ENCODE measurements around the gene PLLP.
A peak's percentile ranks its signal among the peaks of the same experiment; 100 is the strongest.

The PLLP gene

GRCh38 chr16:57284209-57284951 is at the start of gene PLLP:
Gene PLLP, minus strand, starts transcription at chr16:57284672. Its CDS starts 132 bp downstream, at chr16:57284540.
- Histone ChIP-seq H3K4me3 (ENCODE audit: low read length) (peak within 1 kb of the TSS; percentile 25), H2AFZ (ENCODE audit: low read depth, low read length) (peak within 1 kb of the TSS; percentile 88), H3K9me3 (ENCODE audit: low read length) (peaks cover 2% of the 10 kb centered on the region), H3K36me3 (ENCODE audit: insufficient read depth, low read length) (no peaks in the 10 kb centered on the region), H3K27me3 (ENCODE audit: insufficient read depth, low read length) (peaks cover 52% of the 10 kb centered on the region), H3K4me1 (ENCODE audit: insufficient read depth, low read length) (peaks cover 4% of the 10 kb centered on the region)

GRCh38 chr16:57333402-57333801 is 48.9 kb upstream of the PLLP start:
- no peak overlapping the region for H2AFZ ChIP-seq (ENCODE audit: low read depth, low read length)
- H3K4me3 ChIP-seq (ENCODE audit: low read length): no peak overlapping the region
- no peaks in the 10 kb centered on the region for H3K9me3 ChIP-seq (ENCODE audit: low read length)
- H3K36me3 ChIP-seq (ENCODE audit: insufficient read depth, low read length): no peaks in the 10 kb centered on the region
- no peaks in the 10 kb centered on the region for H3K4me1 ChIP-seq (ENCODE audit: insufficient read depth, low read length)
- H3K27me3 ChIP-seq (ENCODE audit: insufficient read depth, low read length): no peaks in the 10 kb centered on the region

GRCh38 chr16:57331355-57331754 is 46.9 kb upstream of the PLLP start:
- no peaks in the 10 kb centered on the region for H3K9me3 ChIP-seq (ENCODE audit: low read length)
- no peak overlapping the region for H2AFZ ChIP-seq (ENCODE audit: low read depth, low read length)
- H3K4me1 ChIP-seq (ENCODE audit: insufficient read depth, low read length): no peaks in the 10 kb centered on the region
- H3K27me3 ChIP-seq (ENCODE audit: insufficient read depth, low read length): no peaks in the 10 kb centered on the region
- no peak overlapping the region for H3K4me3 ChIP-seq (ENCODE audit: low read length)
- no peaks in the 10 kb centered on the region for H3K36me3 ChIP-seq (ENCODE audit: insufficient read depth, low read length)

GRCh38 chr16:57329718-57330327 is 45.4 kb upstream of the PLLP start:
- H3K4me3 ChIP-seq (ENCODE audit: low read length): no peak overlapping the region
- no peaks in the 10 kb centered on the region for H3K36me3 ChIP-seq (ENCODE audit: insufficient read depth, low read length)
- H3K9me3 ChIP-seq (ENCODE audit: low read length): no peaks in the 10 kb centered on the region
- no peaks in the 10 kb centered on the region for H3K4me1 ChIP-seq (ENCODE audit: insufficient read depth, low read length)
- no peaks in the 10 kb centered on the region for H3K27me3 ChIP-seq (ENCODE audit: insufficient read depth, low read length)
- no peak overlapping the region for H2AFZ ChIP-seq (ENCODE audit: low read depth, low read length)

- H3K4me1 ChIP-seq (ENCODE audit: insufficient read depth, low read length): no peaks in the 10 kb centered on the region
- H3K27me3 ChIP-seq (ENCODE audit: insufficient read depth, low read length): no peaks in the 10 kb centered on the region
- no peak overlapping the region for H3K4me3 ChIP-seq (ENCODE audit: low read length)
- no peak overlapping the region for H2AFZ ChIP-seq (ENCODE audit: low read depth, low read length)
- no peaks in the 10 kb centered on the region for H3K36me3 ChIP-seq (ENCODE audit: insufficient read depth, low read length)
- no peaks in the 10 kb centered on the region for H3K9me3 ChIP-seq (ENCODE audit: low read length)
These were observed 41.0 kb upstream of the PLLP start for GRCh38 chr16:57325458-57325857.

- H2AFZ ChIP-seq (ENCODE audit: low read depth, low read length): no peak overlapping the region
- no peaks in the 10 kb centered on the region for H3K4me1 ChIP-seq (ENCODE audit: insufficient read depth, low read length)
- no peak overlapping the region for H3K4me3 ChIP-seq (ENCODE audit: low read length)
- no peaks in the 10 kb centered on the region for H3K36me3 ChIP-seq (ENCODE audit: insufficient read depth, low read length)
- H3K27me3 ChIP-seq (ENCODE audit: insufficient read depth, low read length): no peaks in the 10 kb centered on the region
- H3K9me3 ChIP-seq (ENCODE audit: low read length): no peaks in the 10 kb centered on the region
These were observed 40.3 kb upstream of the PLLP start for GRCh38 chr16:57324749-57325148.

GRCh38 chr16:57319646-57320045 is 35.2 kb upstream of the PLLP start:
- Histone ChIP-seq H2AFZ (ENCODE audit: low read depth, low read length) (no peak overlapping the region), H3K36me3 (ENCODE audit: insufficient read depth, low read length) (no peaks in the 10 kb centered on the region), H3K4me3 (ENCODE audit: low read length) (no peak overlapping the region), H3K9me3 (ENCODE audit: low read length) (no peaks in the 10 kb centered on the region), H3K4me1 (ENCODE audit: insufficient read depth, low read length) (no peaks in the 10 kb centered on the region), H3K27me3 (ENCODE audit: insufficient read depth, low read length) (no peaks in the 10 kb centered on the region)

GRCh38 chr16:57318240-57318970 is 33.9 kb upstream of the PLLP start:
- Histone ChIP-seq H2AFZ (ENCODE audit: low read depth, low read length) (no peak overlapping the region), H3K4me3 (ENCODE audit: low read length) (no peak overlapping the region), H3K4me1 (ENCODE audit: insufficient read depth, low read length) (no peaks in the 10 kb centered on the region), H3K9me3 (ENCODE audit: low read length) (no peaks in the 10 kb centered on the region), H3K36me3 (ENCODE audit: insufficient read depth, low read length) (no peaks in the 10 kb centered on the region), H3K27me3 (ENCODE audit: insufficient read depth, low read length) (no peaks in the 10 kb centered on the region)

GRCh38 chr16:57316390-57317017 is 32.0 kb upstream of the PLLP start:
- Histone ChIP-seq H3K9me3 (ENCODE audit: low read length) (no peaks in the 10 kb centered on the region), H3K4me3 (ENCODE audit: low read length) (no peak overlapping the region), H3K36me3 (ENCODE audit: insufficient read depth, low read length) (no peaks in the 10 kb centered on the region)

GRCh38 chr16:57315416-57315815 is 30.9 kb upstream of the PLLP start:
- H3K4me3 ChIP-seq (ENCODE audit: low read length): no peak overlapping the region
- no peaks in the 10 kb centered on the region for H3K4me1 ChIP-seq (ENCODE audit: insufficient read depth, low read length)
- no peaks in the 10 kb centered on the region for H3K36me3 ChIP-seq (ENCODE audit: insufficient read depth, low read length)
- H2AFZ ChIP-seq (ENCODE audit: low read depth, low read length): no peak overlapping the region
- H3K27me3 ChIP-seq (ENCODE audit: insufficient read depth, low read length): no peaks in the 10 kb centered on the region
- H3K9me3 ChIP-seq (ENCODE audit: low read length): no peaks in the 10 kb centered on the region

More at GRCh38 chr16:57316390-57317017, 32.0 kb upstream of the PLLP start:
- H2AFZ ChIP-seq (ENCODE audit: low read depth, low read length): no peak overlapping the region
- H3K27me3 ChIP-seq (ENCODE audit: insufficient read depth, low read length): no peaks in the 10 kb centered on the region
- no peaks in the 10 kb centered on the region for H3K4me1 ChIP-seq (ENCODE audit: insufficient read depth, low read length)

GRCh38 chr16:57314161-57314785 is 29.8 kb upstream of the PLLP start:
- Histone ChIP-seq H3K4me1 (ENCODE audit: insufficient read depth, low read length) (no peaks in the 10 kb centered on the region), H3K9me3 (ENCODE audit: low read length) (no peaks in the 10 kb centered on the region), H3K4me3 (ENCODE audit: low read length) (no peak overlapping the region), H3K36me3 (ENCODE audit: insufficient read depth, low read length) (no peaks in the 10 kb centered on the region), H2AFZ (ENCODE audit: low read depth, low read length) (no peak overlapping the region), H3K27me3 (ENCODE audit: insufficient read depth, low read length) (no peaks in the 10 kb centered on the region)

GRCh38 chr16:57313509-57313908 is 29.0 kb upstream of the PLLP start:
- no peaks in the 10 kb centered on the region for H3K27me3 ChIP-seq (ENCODE audit: insufficient read depth, low read length)
- H3K4me3 ChIP-seq (ENCODE audit: low read length): no peak overlapping the region
- H2AFZ ChIP-seq (ENCODE audit: low read depth, low read length): no peak overlapping the region
- H3K4me1 ChIP-seq (ENCODE audit: insufficient read depth, low read length): no peaks in the 10 kb centered on the region
- H3K36me3 ChIP-seq (ENCODE audit: insufficient read depth, low read length): no peaks in the 10 kb centered on the region
- no peaks in the 10 kb centered on the region for H3K9me3 ChIP-seq (ENCODE audit: low read length)

Data from neuron (in vitro differentiated cells).